ENCODE measurements around the gene CORO7. TPM values are rescaled to one million over a fixed set of nuclear protein-coding genes. Genes with fewer than 3 reads are reported as not detected.

CORO7 gene
- polyA plus RNA-seq, 1 of the 3 experiments (the other 2 are of a cell fraction): 25.8 TPM

- Histone ChIP-seq H3K4me3 (ENCODE audit: low read depth in 2 of 2, low read length in 1 of 2) (no peak overlapping the region), H2AFZ (ENCODE audit: low read depth) (no peak overlapping the region), H3K9me3 (no peaks in the 10 kb centered on the region), H4K20me1 (ENCODE audit: insufficient read depth) (peaks cover 8% of the 10 kb centered on the region; the same call in 1 of the 2 replicates), H3F3A (replicated peaks; ENCODE audit: insufficient read depth) (peaks cover 3% of the 10 kb centered on the region), H3K4me2 (no peak overlapping the region), H3K27ac (ENCODE audit: low read depth in 2 of 2, low read length in 1 of 2) (peak overlapping the region in 1 of 2 experiments; percentile 60; a peak in 1 of 4 replicates), H3K4me1 (ENCODE audit: control insufficient read depth in 1 of 2, insufficient read depth in 2 of 2, low read depth in 1 of 2, low read length in 1 of 2) (peaks cover 0 to 21% of the 10 kb centered on the region in 2 experiments; a peak in 1 of 4 replicates), H3K9ac (no peak overlapping the region), H3K36me3 (replicated peaks in 1 of 2; ENCODE audit: control insufficient read depth in 1 of 2, insufficient read depth in 2 of 2, low read length in 1 of 2) (peaks cover 0 to 44% of the 10 kb centered on the region in 2 experiments), H3K9me2 (no peaks in the 10 kb centered on the region), H3K79me2 (ENCODE audit: insufficient read depth) (peaks cover 31% of the 10 kb centered on the region), H3K27me3 (ENCODE audit: insufficient read depth) (no peaks in the 10 kb centered on the region)
- peak; percentile 88 for DNase-seq
- ChIA-PET CTCF (interaction anchor here (0.6 to 10.6 kb wide), 15 partner anchors 10 to 139 kb away, joined by 3 to 153 read pairs (median 5); partner anchors contain the start of gene PAM16), POLR2A (interaction anchor here (0.7 to 1.2 kb wide), 3 partner anchors 12 to 68 kb away, joined by 3 to 4 read pairs (median 4); partner anchors contain the start of gene TFAP4)
- no peak for TF ChIP-seq YY1 (IDR thresholded peaks at IDR 0.05; ENCODE audit: low read depth)
- TF ChIP-seq RFX5 (IDR thresholded peaks at IDR 0.05; ENCODE audit: low read length): no peak
- TF ChIP-seq FOXJ3 (CRISPR knock-in tag; IDR thresholded peaks at IDR 0.05): no peak
- no peak for TF ChIP-seq POLR2AphosphoS5 (IDR thresholded peaks at IDR 0.05; ENCODE audit: low read depth, low read length)
- no peak for TF ChIP-seq MEF2A (IDR thresholded peaks at IDR 0.05; ENCODE audit: borderline replicate concordance, low read depth)
- no peak for TF ChIP-seq EZH2phosphoT487 (IDR thresholded peaks at IDR 0.05; ENCODE audit: borderline replicate concordance, low read depth)
- TF ChIP-seq RAD21 (IDR thresholded peaks at IDR 0.05; ENCODE audit: low read length): peak; percentile 40; the same call in 1 of the 2 replicates
- no peak for TF ChIP-seq TEAD4 (IDR thresholded peaks at IDR 0.05; ENCODE audit: borderline replicate concordance, insufficient read depth)
- no peak for TF ChIP-seq USF1 (IDR thresholded peaks at IDR 0.05; ENCODE audit: borderline replicate concordance, low read depth)
- TF ChIP-seq GABPA (IDR thresholded peaks at IDR 0.05; ENCODE audit: low read depth): no peak
- peak; percentile 16; the same call in 1 of the 2 replicates for TF ChIP-seq SMC3 (IDR thresholded peaks at IDR 0.05; ENCODE audit: low read depth, low read length)
- TF ChIP-seq GATA2 (CRISPR knock-in tag; IDR thresholded peaks at IDR 0.05): no peak
- no peak for TF ChIP-seq TAF1 (IDR thresholded peaks at IDR 0.05; ENCODE audit: borderline replicate concordance, low read depth, low read length)
- TF ChIP-seq IRF3 (IDR thresholded peaks at IDR 0.05; ENCODE audit: low read depth, low read length): no peak
- WGBS (ENCODE audit: low lambda C conversion rate): 77% methylated on average over 6 of the region's 14 CpGs
Observed at GRCh38 chr16:4339909-4340308, 76.5 kb downstream of the CORO7 start.

- Histone ChIP-seq H3K79me2 (ENCODE audit: insufficient read depth) (peaks cover 33% of the 10 kb centered on the region), H4K20me1 (ENCODE audit: insufficient read depth) (peaks cover 6% of the 10 kb centered on the region; the same call in 1 of the 2 replicates), H3K27me3 (ENCODE audit: insufficient read depth) (no peaks in the 10 kb centered on the region), H3K9ac (no peak overlapping the region), H3K9me2 (no peaks in the 10 kb centered on the region), H3K4me1 (ENCODE audit: control insufficient read depth in 1 of 2, insufficient read depth in 2 of 2, low read depth in 1 of 2, low read length in 1 of 2) (peaks cover 0 to 21% of the 10 kb centered on the region in 2 experiments; a peak in 1 of 4 replicates), H3K36me3 (replicated peaks in 1 of 2; ENCODE audit: control insufficient read depth in 1 of 2, insufficient read depth in 2 of 2, low read length in 1 of 2) (peaks cover 0 to 45% of the 10 kb centered on the region in 2 experiments), H3K4me3 (ENCODE audit: low read depth in 2 of 2, low read length in 1 of 2) (no peak overlapping the region), H3K9me3 (no peaks in the 10 kb centered on the region), H3K27ac (ENCODE audit: low read depth in 2 of 2, low read length in 1 of 2) (peak overlapping the region in 1 of 2 experiments; percentile 60; a peak in 1 of 4 replicates), H2AFZ (ENCODE audit: low read depth) (no peak overlapping the region), H3F3A (replicated peaks; ENCODE audit: insufficient read depth) (peaks cover 3% of the 10 kb centered on the region), H3K4me2 (no peak overlapping the region)
- ChIA-PET POLR2A (interaction anchor here (0.7 to 1.2 kb wide), 3 partner anchors 11 to 68 kb away, joined by 3 to 4 read pairs (median 4); partner anchors contain the start of gene TFAP4), CTCF (interaction anchor here (1.1 to 10.6 kb wide), 12 partner anchors 10 to 139 kb away, joined by 3 to 153 read pairs (median 6); partner anchors contain the start of gene PAM16)
- DNase-seq: no peak
- WGBS (ENCODE audit: low lambda C conversion rate): 86% methylated on average over 9 of the region's 10 CpGs
- TF ChIP-seq RXRA (IDR thresholded peaks at IDR 0.05; ENCODE audit: borderline replicate concordance, low read depth) (no peak), EP300 (IDR thresholded peaks at IDR 0.05; ENCODE audit: borderline replicate concordance in 1 of 2, low read depth in 1 of 2, low read length in 1 of 2) (no peak), MAX (IDR thresholded peaks at IDR 0.05; ENCODE audit: low read depth) (no peak), USF1 (IDR thresholded peaks at IDR 0.05; ENCODE audit: borderline replicate concordance, low read depth) (no peak), REST (IDR thresholded peaks at IDR 0.05; ENCODE audit: low read depth, low read length) (no peak), GABPA (IDR thresholded peaks at IDR 0.05; ENCODE audit: low read depth) (no peak), IRF3 (IDR thresholded peaks at IDR 0.05; ENCODE audit: low read depth, low read length) (no peak), EZH2phosphoT487 (IDR thresholded peaks at IDR 0.05; ENCODE audit: borderline replicate concordance, low read depth) (no peak)
Observed at GRCh38 chr16:4339455-4339854, 76.9 kb downstream of the CORO7 start.

Measured in SK-N-SH (cell line).